Brain pericyte (primary cell): Measurements from ENCODE around the gene EFEMP2.
A peak's percentile ranks its signal among the peaks of the same experiment; 100 is the strongest.

Experiments used
- DNase-seq: peaks from one replicate; pipeline ENCODE4 v3.0.0-alpha.2; 2012; ENCODE audit warnings: low read depth, low spot score

Gene EFEMP2

DNA sequence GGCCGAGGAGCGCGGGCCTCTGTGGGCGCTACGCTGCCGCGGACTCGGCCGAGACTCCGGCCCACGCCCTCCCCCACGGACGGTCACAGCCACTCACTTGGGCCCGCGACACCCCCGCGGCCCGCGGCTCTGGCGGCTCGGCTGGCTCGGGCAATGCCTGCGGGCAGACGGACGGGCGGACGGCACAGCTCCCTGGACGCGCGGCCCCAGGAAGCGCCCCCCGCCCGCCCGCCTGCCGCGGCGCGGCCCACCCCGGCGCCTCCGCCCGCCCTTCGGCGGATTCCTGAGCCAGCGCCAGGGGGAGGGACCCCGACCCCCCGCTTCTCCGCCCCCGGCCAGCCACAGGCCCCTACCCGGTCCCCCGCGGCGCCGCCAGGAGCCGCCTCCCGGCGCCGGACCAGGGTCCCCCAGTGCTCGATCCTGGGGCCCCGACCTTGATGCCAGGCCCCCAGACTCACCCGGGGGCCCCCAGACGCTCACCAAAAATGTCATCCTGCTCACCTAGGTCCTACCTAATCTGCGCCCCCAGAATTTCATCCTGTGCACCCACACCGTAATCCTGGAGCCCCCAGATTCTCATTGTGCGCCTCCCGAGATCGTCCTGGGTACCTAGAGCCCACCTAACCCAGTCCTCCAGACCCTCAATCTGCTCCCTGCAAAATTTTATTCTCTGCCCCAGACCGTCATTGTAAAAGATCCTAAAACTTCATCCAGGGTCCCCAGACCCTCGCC is at the start of gene EFEMP2:
Gene EFEMP2, minus strand, starts transcription at position 215 of the 732 bp plus-strand sequence. CDS start 446 bp downstream, outside the sequence.
- no peak for DNase-seq

DNA sequence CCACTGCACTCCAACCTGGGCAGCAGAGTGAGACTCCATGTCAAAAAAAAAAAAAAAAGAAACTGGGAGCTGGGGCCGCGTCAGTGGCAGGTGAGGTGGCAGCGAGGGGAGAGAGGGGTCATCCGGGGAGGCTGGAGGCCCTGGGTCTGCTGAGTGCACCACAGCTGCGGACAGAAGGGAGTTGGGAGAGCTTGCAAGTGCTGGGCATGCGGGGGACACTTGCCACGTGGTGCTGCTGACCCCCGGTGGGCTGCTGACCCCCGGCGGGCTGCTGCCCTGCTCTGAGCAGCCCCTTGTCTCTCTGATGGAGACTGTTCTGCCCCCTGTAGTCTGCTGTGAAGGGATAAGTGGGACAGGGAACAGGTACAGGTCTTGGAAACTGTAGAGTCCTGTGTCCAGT is 49.3 kb upstream of the EFEMP2 start:
- DNase-seq: no peak

DNA sequence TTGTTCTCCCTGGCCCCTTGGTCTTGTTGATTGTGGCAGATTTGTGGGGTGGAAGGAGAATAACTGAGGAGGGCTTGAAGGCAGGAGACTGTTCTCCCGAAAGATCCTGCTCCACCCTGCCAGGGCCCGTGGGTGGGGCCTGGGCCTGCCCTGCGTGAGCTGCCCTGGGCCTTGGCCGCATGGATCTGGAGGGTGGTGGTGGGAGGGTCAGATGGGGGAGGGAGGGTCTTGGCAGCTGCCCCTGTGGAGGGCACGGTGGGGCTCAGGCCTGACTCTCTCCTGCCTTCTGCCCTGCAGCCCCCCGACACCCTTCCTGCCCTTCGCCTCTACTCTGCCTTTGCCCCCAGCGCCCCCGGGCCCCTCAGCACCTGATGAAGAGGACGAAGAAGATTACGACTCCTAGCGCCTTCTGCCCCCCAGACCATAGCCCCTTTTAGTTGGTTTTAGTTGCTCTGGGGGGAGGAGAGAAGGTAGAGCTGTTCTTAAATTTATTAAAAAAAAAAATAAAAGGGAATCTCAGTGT is 48.5 kb upstream of the EFEMP2 start:
- DNase-seq: no peak

- DNase-seq: no peak
These were observed 47.8 kb upstream of the EFEMP2 start for GRCh38 chr11:65920372-65920802.

DNA sequence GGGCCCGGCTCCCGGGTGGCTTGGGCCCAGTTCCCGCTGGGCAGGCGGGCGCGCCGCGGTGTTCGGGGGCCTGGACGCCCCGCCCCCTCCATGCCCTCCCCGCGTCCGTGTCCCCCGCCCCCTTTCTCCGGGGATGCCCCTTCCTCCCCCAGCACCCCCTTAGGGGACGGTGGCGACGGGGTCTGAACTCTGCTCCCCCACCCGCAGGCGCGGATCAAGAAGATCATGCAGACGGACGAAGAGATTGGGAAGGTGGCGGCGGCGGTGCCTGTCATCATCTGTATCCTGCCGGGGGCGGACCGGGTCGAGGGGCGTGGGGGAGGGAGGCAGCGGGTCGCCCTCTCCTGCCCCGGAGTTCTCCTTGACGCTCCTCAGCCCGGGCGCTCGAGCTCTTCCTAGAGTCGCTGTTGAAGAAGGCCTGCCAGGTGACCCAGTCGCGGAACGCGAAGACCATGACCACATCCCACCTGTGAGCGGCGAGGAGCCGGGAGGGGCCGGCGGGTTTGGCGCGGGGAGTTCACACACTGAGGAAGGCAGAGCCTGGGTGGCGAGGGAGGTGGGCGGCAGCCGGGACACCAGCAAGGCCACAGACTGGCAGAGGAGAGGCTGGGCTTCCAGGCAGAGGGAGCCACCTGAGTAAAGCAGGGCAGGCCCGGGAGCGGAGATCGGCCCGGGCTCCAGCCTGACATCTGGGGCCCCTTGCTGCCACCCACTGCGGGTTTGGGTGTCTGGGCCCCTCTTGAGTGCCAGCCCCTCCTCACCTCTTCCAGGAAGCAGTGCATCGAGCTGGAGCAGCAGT is 47.2 kb upstream of the EFEMP2 start:
- no peak for DNase-seq

DNA sequence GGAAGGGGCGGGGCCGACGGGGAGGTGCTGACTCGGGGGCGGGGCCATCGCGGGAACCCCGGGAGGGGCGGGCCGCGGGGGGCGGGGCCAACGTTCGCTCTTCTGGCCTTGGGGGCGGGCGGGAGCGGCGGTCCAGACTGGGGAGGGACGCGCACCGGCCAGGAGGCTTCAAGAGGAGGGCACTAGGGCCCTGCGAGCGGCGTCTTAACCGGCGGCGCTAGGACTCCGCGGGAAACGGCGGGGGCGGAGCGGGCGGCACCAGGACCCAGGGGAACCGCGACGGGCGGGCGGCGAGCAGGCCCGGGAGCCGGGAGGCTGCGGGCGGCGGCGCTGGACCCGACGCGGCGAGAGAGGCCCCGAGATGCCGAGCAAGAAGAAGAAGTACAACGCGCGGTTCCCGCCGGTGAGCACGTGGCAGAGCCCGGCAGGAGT is 46.6 kb upstream of the EFEMP2 start, which contains the start of gene DRAP1:
Gene DRAP1, plus strand, starts transcription at position 286 of the 432 bp plus-strand sequence. Its CDS starts 76 bp downstream, at position 362.
- peak; percentile 87 for DNase-seq

DNA sequence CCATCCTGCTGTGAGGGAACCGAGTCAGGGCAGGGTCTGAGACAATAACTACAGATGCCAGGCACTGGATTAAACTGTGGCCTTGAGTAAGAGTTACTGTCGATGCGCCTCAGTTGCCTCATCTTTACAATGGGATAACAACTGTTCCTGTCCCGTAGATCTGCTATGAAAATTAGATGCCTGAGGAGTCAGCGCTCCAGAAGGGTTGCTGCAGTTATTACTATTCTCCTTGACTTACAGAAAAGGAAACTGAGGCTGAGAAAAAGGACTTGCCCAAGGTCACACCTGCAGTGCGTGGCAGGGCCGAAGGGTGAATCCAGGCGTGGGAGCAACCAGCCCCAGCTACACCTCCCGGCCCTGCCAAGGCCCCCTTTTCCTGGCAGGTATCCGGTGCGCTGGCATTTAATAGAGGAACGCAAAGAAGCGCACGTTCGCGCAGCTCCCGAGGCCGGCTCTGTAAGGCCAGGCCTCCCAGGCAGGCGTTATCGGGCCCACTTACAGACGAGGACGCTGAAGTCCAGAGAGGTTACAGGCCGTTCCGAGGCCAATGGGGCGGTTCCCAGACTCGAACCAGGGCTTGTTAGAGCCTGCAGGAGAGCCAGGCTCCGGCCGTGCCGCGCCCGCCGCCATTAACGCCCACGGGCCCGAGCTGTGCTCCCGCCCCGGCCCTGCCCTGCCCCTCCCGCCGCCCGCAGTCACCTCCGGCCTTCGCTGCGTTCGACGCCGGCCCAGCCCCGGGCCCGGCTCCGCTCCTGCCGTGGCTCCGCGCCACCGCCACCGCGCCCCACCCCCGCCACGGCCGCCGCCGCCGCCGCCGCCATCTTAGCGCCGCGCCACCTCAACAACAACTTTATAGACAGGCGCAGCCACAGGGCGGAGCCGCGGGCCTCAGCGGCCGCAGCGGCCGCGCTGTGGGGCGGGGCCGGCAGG is 45.9 kb upstream of the EFEMP2 start, which contains the start of gene C11orf68:
Gene C11orf68, minus strand, starts transcription at position 852 of the 930 bp plus-strand sequence. Its CDS starts 31 bp downstream, at position 821.
- no peak for DNase-seq

- no peak for DNase-seq
These were observed 45.0 kb upstream of the EFEMP2 start for GRCh38 chr11:65917434-65918210.

DNA sequence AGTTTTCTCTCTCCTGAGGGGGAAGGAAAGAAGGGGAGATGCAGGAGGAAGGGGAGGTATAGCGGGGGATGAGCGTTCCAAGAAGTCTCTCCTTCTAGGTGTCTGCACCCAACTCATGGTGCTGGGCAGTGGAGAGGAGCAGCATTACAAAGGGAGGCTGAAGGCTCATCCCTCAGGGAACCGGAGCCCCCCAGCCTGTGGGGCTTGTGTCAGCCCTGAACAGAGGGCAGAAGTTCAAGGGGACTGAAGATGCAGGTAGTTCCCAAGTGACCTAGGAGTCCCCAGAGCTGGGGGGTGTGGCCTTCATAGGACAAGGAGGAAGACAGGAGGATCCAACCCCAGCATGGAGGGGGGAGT is 44.5 kb upstream of the EFEMP2 start:
- DNase-seq: no peak

DNA sequence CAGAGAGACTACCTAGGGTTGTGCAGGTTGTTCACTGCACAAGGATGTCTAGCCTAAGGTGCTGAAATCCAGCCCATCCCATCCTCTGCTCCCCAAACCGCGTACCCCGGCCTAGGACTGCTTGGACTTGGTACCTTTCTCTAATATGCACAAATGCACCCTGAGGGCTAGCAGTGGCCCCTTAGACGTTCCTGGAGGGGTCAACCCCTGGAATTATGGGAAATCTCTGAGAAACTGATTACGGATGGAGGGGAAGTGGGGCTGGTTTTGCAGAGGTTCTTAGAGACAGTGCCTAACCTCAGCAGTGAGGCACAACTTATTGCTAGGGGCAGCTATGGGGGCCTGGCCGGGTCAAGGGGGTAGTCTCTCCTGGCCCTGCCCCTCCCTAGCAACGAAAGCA is 43.8 kb upstream of the EFEMP2 start:
- DNase-seq: no peak

DNA sequence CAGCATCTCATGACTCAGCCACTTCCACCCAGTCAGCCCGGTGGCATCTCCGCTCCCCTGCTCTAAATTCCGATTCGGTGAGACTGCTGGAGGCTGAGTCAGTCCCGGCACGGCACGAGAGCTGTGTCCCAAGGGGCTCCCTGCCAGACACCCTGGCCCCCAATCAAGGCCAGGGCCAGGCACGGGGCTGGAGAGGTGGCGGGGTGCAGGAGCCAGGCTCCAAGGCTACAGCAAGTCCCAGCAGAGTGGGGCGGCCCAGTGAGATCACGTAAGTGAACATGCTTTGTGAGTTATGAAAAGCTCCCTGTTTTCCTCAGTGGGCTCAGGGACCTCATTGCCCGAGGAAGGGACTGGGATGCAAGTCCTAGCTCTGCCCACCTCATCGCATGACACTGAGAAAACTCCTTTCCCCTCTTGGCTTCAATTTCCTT is 43.2 kb upstream of the EFEMP2 start:
- DNase-seq: peak; percentile 75

GRCh38 chr11:65915101-65915820 is 42.7 kb upstream of the EFEMP2 start:
- DNase-seq: no peak

DNA sequence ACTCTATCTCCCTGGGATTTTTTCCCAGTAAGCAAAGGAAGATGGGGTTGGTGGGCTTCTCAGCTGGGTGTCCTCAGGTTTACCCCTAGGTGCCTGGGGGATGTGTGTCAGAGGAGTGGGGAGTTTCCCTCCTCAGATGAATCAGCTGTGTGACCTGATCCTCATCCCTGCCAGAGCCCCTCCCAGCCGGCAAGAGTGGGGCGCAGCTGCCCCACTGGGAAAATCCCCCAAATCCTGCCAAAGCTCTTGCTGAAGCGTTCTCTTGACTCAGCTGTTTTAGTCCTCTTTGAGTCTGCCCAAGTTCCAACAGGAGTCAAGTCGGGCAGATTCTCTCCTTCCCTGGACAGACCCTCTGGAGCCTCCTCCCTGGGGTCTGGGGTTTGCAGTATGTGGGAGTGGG is 40.2 kb upstream of the EFEMP2 start:
- DNase-seq: no peak

DNA sequence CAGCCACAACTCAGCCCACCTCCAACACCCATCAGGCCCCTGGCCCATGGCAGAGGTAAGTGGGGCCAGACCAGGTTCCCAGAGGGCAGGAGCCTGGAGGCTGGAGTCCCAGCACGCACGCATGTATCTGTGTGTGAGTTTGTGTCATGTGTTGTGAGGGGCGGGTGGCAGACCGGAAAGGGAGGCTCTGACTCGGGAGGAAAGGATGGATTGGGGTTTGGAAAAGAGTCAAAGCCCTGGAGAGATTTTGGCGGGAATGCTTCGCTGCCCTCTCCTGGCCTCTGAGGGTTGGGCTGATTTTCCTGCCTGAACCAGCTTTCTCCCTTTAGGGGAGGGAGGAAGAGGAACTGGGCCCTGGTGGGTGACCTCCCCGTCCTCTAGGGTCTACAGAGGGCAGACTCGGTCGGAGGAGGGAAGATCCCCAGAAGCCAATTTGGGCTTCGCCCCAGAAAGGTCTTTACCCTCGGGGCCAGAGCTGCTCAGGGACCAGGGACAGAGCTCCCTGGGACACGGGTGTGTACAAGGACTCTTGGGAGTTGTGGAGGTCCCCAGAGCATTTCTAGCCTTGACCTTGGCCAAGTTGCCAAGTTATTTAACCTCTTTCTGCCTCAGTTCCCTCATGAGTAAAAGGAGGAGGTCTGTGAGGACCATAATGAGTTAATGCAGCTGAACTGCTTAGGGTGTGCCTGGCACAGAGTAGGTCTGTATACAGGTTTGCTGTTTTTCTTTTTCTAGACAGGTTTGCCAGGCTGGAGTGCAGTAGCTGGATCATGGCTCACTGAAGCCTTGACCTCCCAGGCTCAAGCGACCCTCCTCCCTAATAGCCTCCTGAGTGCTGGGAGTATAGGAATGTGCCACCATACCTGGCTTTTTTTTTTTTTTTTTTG is 39.3 kb upstream of the EFEMP2 start:
- no peak for DNase-seq

GRCh38 chr11:65907878-65908277 is 35.3 kb upstream of the EFEMP2 start:
- DNase-seq: no peak

DNA sequence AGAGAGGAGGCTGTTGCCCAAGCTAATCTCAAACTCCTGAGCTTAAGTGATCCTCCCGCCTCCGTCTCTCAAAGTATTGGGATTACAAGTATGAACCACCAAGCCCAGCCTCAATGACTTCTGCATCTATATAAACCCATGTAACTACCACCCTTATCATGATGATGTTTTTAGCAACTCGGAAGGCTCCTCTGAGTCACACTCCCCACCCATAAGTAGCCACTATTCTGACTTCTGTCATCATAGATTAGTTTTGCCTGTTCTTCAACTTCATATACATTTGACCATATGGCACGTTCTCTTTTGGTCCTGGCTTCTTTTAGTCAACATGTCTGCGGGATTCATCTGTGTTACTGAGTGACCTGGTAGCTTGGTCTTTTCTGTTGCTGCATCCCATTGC is 34.0 kb upstream of the EFEMP2 start:
- DNase-seq: no peak

- DNase-seq: no peak
These were observed 31.1 kb upstream of the EFEMP2 start for GRCh38 chr11:65903715-65904114.

- no peak for DNase-seq
These were observed 30.5 kb upstream of the EFEMP2 start for GRCh38 chr11:65903068-65903481.

- DNase-seq: no peak
These were observed 28.2 kb upstream of the EFEMP2 start for GRCh38 chr11:65900899-65901180.
